GM18502 (cell line): ENCODE results near the gene ECT2L.

ENCODE experiments used
- ATAC-seq: cut with Tn5 transposase; IDR thresholded peaks from one replicate; pipeline ENCODE4 v1.9.1; 2021; ENCODE audit warnings: mild to moderate bottlenecking; ENCODE audit not compliant: unreplicated experiment, poor library complexity

Gene ECT2L

GRCh38 chr6:138795809-138796603, at the start of gene ECT2L:
TSS of gene ECT2L (plus strand) at chr6:138796087. CDS start at chr6:138813275, 17,188 bp downstream.
- no peak for ATAC-seq

- ATAC-seq = no peak
Measured at GRCh38 chr6:138752017-138752416, 43.9 kb upstream of the ECT2L start.

- no peak for ATAC-seq
Measured at GRCh38 chr6:138757136-138757535, 38.8 kb upstream of the ECT2L start.

- no peak for ATAC-seq
Measured at GRCh38 chr6:138765896-138766655, 29.8 kb upstream of the ECT2L start.

GRCh38 chr6:138769102-138769676, 26.7 kb upstream of the ECT2L start:
- no peak for ATAC-seq

- peak; percentile 1 for ATAC-seq
Measured at GRCh38 chr6:138772596-138773176, 23.2 kb upstream of the ECT2L start.

- ATAC-seq = peak; percentile 95
Measured at GRCh38 chr6:138773177-138774091, 22.5 kb upstream of the ECT2L start, which contains the start of gene CCDC28A. TSS of gene CCDC28A (plus strand) at chr6:138773769. CDS start at chr6:138776121, 2,352 bp downstream.

- ATAC-seq = no peak
Measured at GRCh38 chr6:138774370-138774769, 21.5 kb upstream of the ECT2L start.

- no peak for ATAC-seq
Measured at GRCh38 chr6:138776659-138777058, 19.2 kb upstream of the ECT2L start.

- ATAC-seq = no peak
Measured at GRCh38 chr6:138778331-138778730, 17.6 kb upstream of the ECT2L start.

GRCh38 chr6:138782243-138782642, 13.6 kb upstream of the ECT2L start:
- ATAC-seq = no peak

GRCh38 chr6:138785079-138785478, 10.8 kb upstream of the ECT2L start:
- ATAC-seq = no peak

- ATAC-seq = no peak
Measured at GRCh38 chr6:138785980-138786379, 9.9 kb upstream of the ECT2L start.

- ATAC-seq = no peak
Measured at GRCh38 chr6:138787138-138787537, 8.7 kb upstream of the ECT2L start.

GRCh38 chr6:138796771-138797170, 884 bp downstream of the ECT2L start:
- no peak for ATAC-seq

GRCh38 chr6:138797806-138798446, 2.0 kb downstream of the ECT2L start:
- no peak for ATAC-seq

- no peak for ATAC-seq
Measured at GRCh38 chr6:138800377-138801150, 4.7 kb downstream of the ECT2L start.

GRCh38 chr6:138803331-138803730, 7.4 kb downstream of the ECT2L start:
- no peak for ATAC-seq
